Measurements from ENCODE around the gene MXRA8. TPM values are rescaled to one million over a fixed set of nuclear protein-coding genes. Genes with fewer than 3 reads are reported as not detected.
"Not testable (repeated sequence)": the region's sequence is repeated elsewhere in the genome, so short reads cannot be mapped to it uniquely, and the experiment has no call there.

Gene MXRA8
- polyA plus RNA-seq, 6 donors from 2014 or later, result not detected

GRCh38 chr1:1371364-1371745, 13.0 kb upstream of the MXRA8 start:
- no peaks in the 10 kb centered on the region for H3K27me3 Mint-ChIP-seq
- H3K27ac Mint-ChIP-seq, result no peak overlapping the region
- no peaks in the 10 kb centered on the region for H3K36me3 Mint-ChIP-seq
- DNase-seq (no peak), ATAC-seq (ENCODE audit: low read depth in 2 of 2) (no peak)
- H3K9me3 Mint-ChIP-seq, result no peaks in the 10 kb centered on the region
- peaks cover 7 to 24% (median 18%) of the 10 kb centered on the region in 3 donors for H3K4me1 Mint-ChIP-seq
- peak overlapping the region in 1 of 8 donors; percentile 79 for H3K4me3 Mint-ChIP-seq

- DNase-seq (no peak), ATAC-seq (ENCODE audit: low read depth in 2 of 2) (no peak)
- Mint-ChIP-seq H3K27me3 (no peaks in the 10 kb centered on the region), H3K36me3 (no peaks in the 10 kb centered on the region), H3K4me3 (peak overlapping the region in 1 of 8 donors; percentile 29), H3K9me3 (no peaks in the 10 kb centered on the region), H3K4me1 (peaks cover 7 to 20% (median 18%) of the 10 kb centered on the region in 3 donors), H3K27ac (no peak overlapping the region)
Measured at GRCh38 chr1:1370771-1371300, 12.5 kb upstream of the MXRA8 start.

- Mint-ChIP-seq H3K4me1 (peaks cover 3 to 18% (median 15%) of the 10 kb centered on the region in 3 donors), H3K4me3 (peak overlapping the region in 1 of 8 donors; percentile 30), H3K27ac (peak overlapping the region in 1 of 6 donors; percentile 49)
- H3K9me3 Mint-ChIP-seq; H3K27me3 Mint-ChIP-seq; ATAC-seq (ENCODE audit: low read depth in 2 of 2); DNase-seq; H3K36me3 Mint-ChIP-seq: not testable (repeated sequence)
Measured at GRCh38 chr1:1370094-1370493, 11.7 kb upstream of the MXRA8 start.

- Mint-ChIP-seq H3K27ac (no peak overlapping the region), H3K9me3 (no peaks in the 10 kb centered on the region), H3K27me3 (peaks cover 0 to under 1% (median under 1%) of the 10 kb centered on the region in 3 donors), H3K4me1 (peaks cover 0 to 2% (median 0%) of the 10 kb centered on the region in 3 donors), H3K4me3 (no peak overlapping the region), H3K36me3 (no peaks in the 10 kb centered on the region)
- DNase-seq (no peak), ATAC-seq (ENCODE audit: low read depth in 2 of 2) (no peak)
Measured at GRCh38 chr1:1367315-1367714, 9.0 kb upstream of the MXRA8 start.

- ATAC-seq (ENCODE audit: low read depth in 2 of 2), result no peak
- Mint-ChIP-seq H3K27ac (no peak overlapping the region), H3K36me3 (no peaks in the 10 kb centered on the region), H3K4me1 (no peaks in the 10 kb centered on the region), H3K4me3 (no peak overlapping the region), H3K9me3 (no peaks in the 10 kb centered on the region), H3K27me3 (peaks cover 0 to 7% (median 5%) of the 10 kb centered on the region in 3 donors)
- DNase-seq, result no peak
Measured at GRCh38 chr1:1366699-1367066, 8.3 kb upstream of the MXRA8 start.

- Mint-ChIP-seq H3K4me3 (no peak overlapping the region), H3K27ac (no peak overlapping the region), H3K4me1 (peaks cover 0 to under 1% (median 0%) of the 10 kb centered on the region in 3 donors), H3K9me3 (no peaks in the 10 kb centered on the region), H3K27me3 (peaks cover 3 to 9% (median 7%) of the 10 kb centered on the region in 3 donors), H3K36me3 (peaks cover 0 to 2% of the 10 kb centered on the region in 2 donors)
- DNase-seq, result no peak
- ATAC-seq (ENCODE audit: low read depth in 2 of 2), result no peak
Measured at GRCh38 chr1:1365875-1366698, 7.7 kb upstream of the MXRA8 start.

- Mint-ChIP-seq H3K36me3 (peaks cover 0 to 8% of the 10 kb centered on the region in 2 donors), H3K9me3 (no peaks in the 10 kb centered on the region), H3K4me3 (peak overlapping the region in 1 of 8 donors; percentile 81), H3K27me3 (peaks cover 15 to 24% (median 17%) of the 10 kb centered on the region in 3 donors), H3K4me1 (peaks cover under 1 to 7% (median 2%) of the 10 kb centered on the region in 3 donors), H3K27ac (no peak overlapping the region)
- DNase-seq, result no peak
- no peak for ATAC-seq (ENCODE audit: low read depth in 2 of 2)
Measured at GRCh38 chr1:1364266-1364665, 5.9 kb upstream of the MXRA8 start.

GRCh38 chr1:1361982-1362423, 3.6 kb upstream of the MXRA8 start:
- DNase-seq, result no peak
- Mint-ChIP-seq H3K4me1 (peaks cover 5 to 9% (median 6%) of the 10 kb centered on the region in 3 donors), H3K27me3 (peaks cover 20 to 46% (median 40%) of the 10 kb centered on the region in 3 donors), H3K9me3 (no peaks in the 10 kb centered on the region), H3K27ac (peak overlapping the region in 2 of 6 donors; percentile 47 to 80), H3K36me3 (peaks cover 0 to 8% of the 10 kb centered on the region in 2 donors), H3K4me3 (no peak overlapping the region)
- ATAC-seq (ENCODE audit: low read depth in 2 of 2), result no peak

- H3K27ac Mint-ChIP-seq, result no peak overlapping the region
- DNase-seq (no peak), ATAC-seq (ENCODE audit: low read depth in 2 of 2) (no peak)
- H3K27me3 Mint-ChIP-seq, result peaks cover 20 to 48% (median 41%) of the 10 kb centered on the region in 3 donors
- H3K36me3 Mint-ChIP-seq, result peaks cover 0 to 8% of the 10 kb centered on the region in 2 donors
- peak overlapping the region in 1 of 8 donors; percentile 61 for H3K4me3 Mint-ChIP-seq
- H3K4me1 Mint-ChIP-seq, result peaks cover 5 to 9% (median 6%) of the 10 kb centered on the region in 3 donors
- H3K9me3 Mint-ChIP-seq, result no peaks in the 10 kb centered on the region
Measured at GRCh38 chr1:1361233-1361981, 3.1 kb upstream of the MXRA8 start.

GRCh38 chr1:1360506-1361169, 2.3 kb upstream of the MXRA8 start:
- H3K27ac Mint-ChIP-seq, result no peak overlapping the region
- DNase-seq, result no peak

GRCh38 chr1:1359664-1360468, 1.5 kb upstream of the MXRA8 start:
- H3K9me3 Mint-ChIP-seq, result no peaks in the 10 kb centered on the region
- peaks cover 20 to 48% (median 41%) of the 10 kb centered on the region in 3 donors for H3K27me3 Mint-ChIP-seq
- peaks cover 5 to 10% (median 8%) of the 10 kb centered on the region in 3 donors for H3K4me1 Mint-ChIP-seq
- H3K4me3 Mint-ChIP-seq, result peak overlapping the region in 1 of 8 donors; percentile 59
- H3K27ac Mint-ChIP-seq, result peak overlapping the region in 1 of 6 donors; percentile 33
- DNase-seq, result no peak
- peaks cover 0 to 8% of the 10 kb centered on the region in 2 donors for H3K36me3 Mint-ChIP-seq
- no peak for ATAC-seq (ENCODE audit: low read depth in 2 of 2)

More at GRCh38 chr1:1360506-1361169, 2.3 kb upstream of the MXRA8 start:
- Mint-ChIP-seq H3K9me3 (no peaks in the 10 kb centered on the region), H3K4me1 (peaks cover 5 to 9% (median 6%) of the 10 kb centered on the region in 3 donors), H3K4me3 (peak overlapping the region in 1 of 8 donors; percentile 11), H3K27me3 (peaks cover 20 to 48% (median 41%) of the 10 kb centered on the region in 3 donors), H3K36me3 (peaks cover 0 to 8% of the 10 kb centered on the region in 2 donors)
- no peak for ATAC-seq (ENCODE audit: low read depth in 2 of 2)

- ATAC-seq (ENCODE audit: low read depth in 2 of 2), result no peak
- peak overlapping the region in 1 of 8 donors; percentile 30 for H3K4me3 Mint-ChIP-seq
- H3K27ac Mint-ChIP-seq, result no peak overlapping the region
- H3K4me1 Mint-ChIP-seq, result peaks cover 5 to 13% (median 12%) of the 10 kb centered on the region in 3 donors
- no peaks in the 10 kb centered on the region for H3K9me3 Mint-ChIP-seq
- no peak for DNase-seq
- H3K36me3 Mint-ChIP-seq, result peaks cover 0 to 8% of the 10 kb centered on the region in 2 donors
- peaks cover 20 to 51% (median 41%) of the 10 kb centered on the region in 3 donors for H3K27me3 Mint-ChIP-seq
Measured at GRCh38 chr1:1359308-1359663, 931 bp upstream of the MXRA8 start.
